PC-9 (cell line): ENCODE data around the gene THADA.

Source experiments
- CTCF ChIP-seq: fragments of 200-600 bp; sonication (generic); conservative IDR thresholded peaks from 2 replicates; pipeline ENCODE4 v1.6.1; 2017; ENCODE audit warnings: mixed run types, antibody characterized with exemption, mild to moderate bottlenecking, moderate library complexity
- EZH2 ChIP-seq: fragments of 200-600 bp; sonication (generic); IDR thresholded peaks from 2 replicates; pipeline ENCODE4 v1.8.0; 2017; ENCODE audit warnings: antibody characterized with exemption, low read depth

GRCh38 chr2:43298500-43298899 is 297.3 kb downstream of the THADA start:
- TF ChIP-seq CTCF = no peak
- TF ChIP-seq EZH2 = no peak
